NT2/D1 (cell line): Measurements from ENCODE around the gene CREB5.

Experiments used
- SUZ12 ChIP-seq: IDR thresholded peaks from 2 replicates; pipeline ENCODE4 v1.6.1; 2011; ENCODE audit not compliant: insufficient read length, insufficient read depth; ENCODE audit errors: extremely low read depth
- ZNF274 ChIP-seq: IDR thresholded peaks from 2 replicates; pipeline ENCODE4 v1.6.1; 2011; ENCODE audit warnings: mild to moderate bottlenecking, low read depth, low read length

GRCh38 chr7:28392289-28392688, 20.0 kb upstream of the CREB5 start:
- no peak for TF ChIP-seq ZNF274
- no peak for TF ChIP-seq SUZ12
